IPS-18c (cell line): Measurements from ENCODE around the gene SEPSECS.

Experiments used
- H3K4me3 ChIP-seq: 2 replicates; pipeline ENCODE4 v1.7.0; 2013; ENCODE audit warnings: low read depth, mild to moderate bottlenecking, low read length, moderate library complexity; ENCODE audit not compliant: insufficient read depth
- H3K9me3 ChIP-seq: one replicate; pipeline ENCODE4 v1.6.1; 2013; ENCODE audit warnings: mild to moderate bottlenecking, low read length, moderate library complexity; ENCODE audit not compliant: control insufficient read depth, insufficient read depth

SEPSECS gene

GRCh38 chr4:25161593-25161950 is 1.3 kb upstream of the SEPSECS start:
- peak overlapping the region; percentile 15; the same call in 1 of the 2 replicates for H3K4me3 ChIP-seq
- no peaks in the 10 kb centered on the region for H3K9me3 ChIP-seq

- Histone ChIP-seq H3K4me3 (peak overlapping the region; percentile 83), H3K9me3 (no peaks in the 10 kb centered on the region)
Measured at GRCh38 chr4:25160714-25161592, 704 bp upstream of the SEPSECS start.

DNA sequence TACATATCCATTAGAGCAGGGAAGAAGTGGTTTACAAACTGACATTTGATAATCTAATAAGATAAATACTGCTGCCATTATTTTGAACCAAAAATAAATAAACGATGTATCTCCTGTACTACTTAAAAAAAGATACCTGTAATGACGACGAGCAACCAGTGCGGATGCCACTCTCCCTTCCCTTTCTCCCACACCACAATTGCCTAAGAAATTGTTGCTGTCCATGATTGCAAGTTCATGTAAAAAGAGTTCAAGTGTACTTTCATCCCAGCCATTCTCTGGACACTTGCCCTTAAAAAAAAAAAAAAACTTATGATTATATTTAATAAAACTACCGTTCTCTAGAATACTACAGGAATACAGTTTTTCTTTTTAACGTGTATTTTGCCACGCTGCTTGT is 1.4 kb downstream of the SEPSECS start:
- Histone ChIP-seq H3K4me3 (no peak overlapping the region), H3K9me3 (no peaks in the 10 kb centered on the region)

- no peaks in the 10 kb centered on the region for H3K9me3 ChIP-seq
Measured at GRCh38 chr4:25157081-25157480, 3.2 kb downstream of the SEPSECS start.

DNA sequence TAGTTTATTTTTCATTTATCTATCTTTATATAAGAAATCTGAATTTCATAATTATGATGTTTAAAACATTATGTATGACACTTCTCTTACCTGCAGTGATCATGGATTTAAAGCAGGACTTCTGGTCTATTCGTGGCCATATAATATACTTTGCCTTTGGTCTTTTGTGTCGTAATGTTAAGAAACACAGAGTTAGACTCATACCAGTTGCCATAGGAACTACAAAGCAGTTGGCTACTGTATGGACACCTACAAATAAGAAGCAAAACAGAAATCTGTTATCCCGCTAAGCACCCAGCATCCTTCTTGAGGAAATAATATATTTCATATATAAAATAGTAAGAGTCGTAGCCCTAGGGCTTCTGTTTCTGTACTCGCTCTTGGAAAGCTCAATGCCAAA is 4.3 kb downstream of the SEPSECS start:
- no peak overlapping the region for H3K4me3 ChIP-seq
- no peaks in the 10 kb centered on the region for H3K9me3 ChIP-seq

More at GRCh38 chr4:25157081-25157480, 3.2 kb downstream of the SEPSECS start:
- H3K4me3 ChIP-seq = no peak overlapping the region

GRCh38 chr4:25154594-25155265 is 5.5 kb downstream of the SEPSECS start:
- H3K9me3 ChIP-seq = no peaks in the 10 kb centered on the region
- H3K4me3 ChIP-seq = no peak overlapping the region

- no peak overlapping the region for H3K4me3 ChIP-seq
- no peaks in the 10 kb centered on the region for H3K9me3 ChIP-seq
Measured at GRCh38 chr4:25146076-25146475, 14.2 kb downstream of the SEPSECS start.

DNA sequence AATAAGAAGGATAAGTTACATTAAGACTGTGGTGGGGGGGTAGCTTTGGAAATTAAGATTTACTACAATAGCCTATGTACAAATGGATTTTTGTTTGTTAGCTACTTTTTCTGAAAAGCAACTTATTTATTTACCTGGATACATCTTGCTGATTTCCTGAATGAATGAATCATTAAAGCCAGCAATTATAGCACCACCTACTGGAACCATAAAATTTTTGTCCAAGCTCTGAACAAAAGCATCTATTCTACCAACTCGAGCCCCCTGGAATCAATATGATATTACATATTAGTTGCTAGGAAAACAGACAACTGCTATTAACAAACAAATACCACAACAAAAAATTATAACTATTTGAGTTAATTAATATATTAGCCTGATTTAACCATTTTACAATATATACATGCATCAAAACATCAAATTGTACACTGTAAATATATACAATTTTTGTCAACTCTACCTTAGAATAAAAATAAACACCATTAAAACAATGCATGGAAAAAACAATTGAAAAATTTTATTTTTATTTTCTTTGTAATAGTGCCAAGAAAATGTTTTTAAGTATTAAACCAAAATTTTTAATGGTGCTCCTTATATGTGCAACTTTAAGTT is 15.3 kb downstream of the SEPSECS start:
- H3K4me3 ChIP-seq = no peak overlapping the region
- no peaks in the 10 kb centered on the region for H3K9me3 ChIP-seq

DNA sequence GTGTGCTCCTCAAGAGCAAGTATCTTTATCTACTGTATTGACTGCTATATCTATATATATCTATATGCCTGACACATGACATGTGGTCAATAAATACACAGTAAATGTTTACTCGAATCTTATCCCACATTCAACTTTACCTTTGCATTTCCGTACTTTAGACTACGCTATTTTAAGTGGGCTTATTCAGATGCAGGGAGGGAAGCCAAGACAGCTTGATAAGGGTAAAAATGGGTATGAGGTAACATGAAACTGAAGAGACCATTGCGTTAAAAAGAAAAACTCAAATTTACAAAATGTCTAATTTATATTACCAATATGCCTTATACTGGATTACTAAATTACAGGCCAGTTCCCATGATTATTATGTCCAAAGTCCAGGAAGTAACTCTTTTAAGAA is 17.8 kb downstream of the SEPSECS start:
- no peaks in the 10 kb centered on the region for H3K9me3 ChIP-seq
- no peak overlapping the region for H3K4me3 ChIP-seq

GRCh38 chr4:25141592-25141991 is 18.7 kb downstream of the SEPSECS start:
- Histone ChIP-seq H3K9me3 (no peaks in the 10 kb centered on the region), H3K4me3 (no peak overlapping the region)

- Histone ChIP-seq H3K9me3 (no peaks in the 10 kb centered on the region), H3K4me3 (no peak overlapping the region)
Measured at GRCh38 chr4:25133132-25133531, 27.1 kb downstream of the SEPSECS start.

- H3K4me3 ChIP-seq = no peak overlapping the region
- H3K9me3 ChIP-seq = no peaks in the 10 kb centered on the region
Measured at GRCh38 chr4:25131926-25132325, 28.3 kb downstream of the SEPSECS start.

- Histone ChIP-seq H3K9me3 (no peaks in the 10 kb centered on the region), H3K4me3 (no peak overlapping the region)
Measured at GRCh38 chr4:25131381-25131780, 28.9 kb downstream of the SEPSECS start.

- H3K9me3 ChIP-seq = no peaks in the 10 kb centered on the region
Measured at GRCh38 chr4:25129917-25130316, 30.3 kb downstream of the SEPSECS start.

DNA sequence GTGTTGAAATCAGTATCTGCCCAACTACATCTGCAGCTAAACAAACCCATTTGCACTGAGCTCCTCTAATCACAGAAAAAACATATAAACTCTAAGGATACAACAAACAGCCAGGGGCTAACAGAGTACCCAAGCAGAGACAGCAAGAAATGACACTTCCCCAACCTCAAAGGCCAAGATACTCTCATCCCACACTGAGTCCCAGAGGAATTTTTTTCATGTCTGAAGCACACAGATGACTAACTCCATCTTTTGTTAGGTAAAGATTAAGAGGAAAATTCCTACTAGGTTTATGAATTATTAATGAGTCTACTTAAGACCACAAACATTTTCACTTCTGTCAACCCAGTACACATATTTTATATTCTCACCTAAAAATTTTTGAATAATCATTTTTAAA is 31.6 kb downstream of the SEPSECS start:
- Histone ChIP-seq H3K4me3 (no peak overlapping the region), H3K9me3 (no peaks in the 10 kb centered on the region)

More at GRCh38 chr4:25129917-25130316, 30.3 kb downstream of the SEPSECS start:
- H3K4me3 ChIP-seq = no peak overlapping the region

- Histone ChIP-seq H3K9me3 (no peaks in the 10 kb centered on the region), H3K4me3 (no peak overlapping the region)
Measured at GRCh38 chr4:25123236-25123635, 37.0 kb downstream of the SEPSECS start.

DNA sequence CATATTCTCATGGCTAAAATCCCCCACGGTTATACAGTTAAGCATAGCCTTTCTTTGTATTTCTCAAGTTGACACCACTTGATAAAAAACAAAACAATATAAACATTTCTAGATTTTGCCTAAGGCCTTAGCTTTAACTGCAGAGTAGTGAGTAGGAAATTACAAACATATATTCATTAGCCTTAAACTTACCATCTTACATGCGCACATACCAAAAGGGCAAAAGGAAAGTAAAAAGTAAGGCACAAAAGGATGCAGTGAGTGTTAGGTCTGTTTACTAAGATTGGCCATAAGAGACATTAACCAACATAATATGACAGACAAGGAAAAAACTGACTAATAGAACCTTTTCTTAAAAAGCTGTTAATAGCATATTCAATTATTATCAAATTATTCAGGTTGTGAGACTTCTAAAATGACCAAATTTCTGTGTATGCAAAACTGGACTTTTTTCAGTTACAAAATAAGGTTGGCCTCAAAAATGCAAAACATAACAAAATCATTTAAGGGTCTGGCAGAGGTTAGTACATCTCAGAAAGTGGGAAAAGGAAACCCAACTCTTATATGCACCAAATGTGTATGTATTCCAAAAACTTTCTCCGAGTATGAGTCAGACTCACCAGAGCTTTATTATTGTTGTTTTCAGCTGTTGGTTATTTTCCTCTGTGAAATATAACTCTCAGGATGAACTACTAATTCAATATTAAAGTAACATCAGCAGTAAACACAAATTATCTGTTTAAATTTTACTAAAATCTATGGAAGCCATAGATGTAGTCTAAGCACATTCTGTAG is 39.9 kb downstream of the SEPSECS start:
- H3K4me3 ChIP-seq = no peak overlapping the region
- H3K9me3 ChIP-seq = no peaks in the 10 kb centered on the region
